ENCODE results near the gene MLC1.

Gene MLC1

GRCh38 chr22:50016988-50017700 lies 68.1 kb downstream of the MLC1 start:
- in situ Hi-C loops (cut with HindIII; ENCODE audit: low pct_unique_long_range_greater_than_20kb, low sequenced_read_pairs) = no loop called here
- DNase-seq (ENCODE audit: low read depth in 1 of 2, low spot score in 1 of 2) = no peak
- no peak for TF ChIP-seq JUND (IDR thresholded peaks at IDR 0.05; ENCODE audit: low read depth)

- no peak for TF ChIP-seq JUND (IDR thresholded peaks at IDR 0.05; ENCODE audit: low read depth)
- no peak for DNase-seq (ENCODE audit: low read depth in 1 of 2, low spot score in 1 of 2)
- in situ Hi-C loops (cut with HindIII; ENCODE audit: low pct_unique_long_range_greater_than_20kb, low sequenced_read_pairs) = no loop called here
These were observed 68.8 kb downstream of the MLC1 start for GRCh38 chr22:50016308-50016987.

- in situ Hi-C loops (cut with HindIII; ENCODE audit: low pct_unique_long_range_greater_than_20kb, low sequenced_read_pairs) = no loop called here
- no peak for DNase-seq (ENCODE audit: low read depth in 1 of 2, low spot score in 1 of 2)
- TF ChIP-seq JUND (IDR thresholded peaks at IDR 0.05; ENCODE audit: low read depth) = no peak
These were observed 69.5 kb downstream of the MLC1 start for GRCh38 chr22:50015451-50016307.

GRCh38 chr22:50014655-50015401 lies 70.4 kb downstream of the MLC1 start:
- no peak for TF ChIP-seq JUND (IDR thresholded peaks at IDR 0.05; ENCODE audit: low read depth)
- no peak for DNase-seq (ENCODE audit: low read depth in 1 of 2, low spot score in 1 of 2)
- in situ Hi-C loops (cut with HindIII; ENCODE audit: low pct_unique_long_range_greater_than_20kb, low sequenced_read_pairs) = no loop called here

- no peak for DNase-seq (ENCODE audit: low read depth in 1 of 2, low spot score in 1 of 2)
- TF ChIP-seq JUND (IDR thresholded peaks at IDR 0.05; ENCODE audit: low read depth) = no peak
- in situ Hi-C loops (cut with HindIII; ENCODE audit: low pct_unique_long_range_greater_than_20kb, low sequenced_read_pairs) = no loop called here
These were observed 71.1 kb downstream of the MLC1 start for GRCh38 chr22:50014053-50014501.

DNA sequence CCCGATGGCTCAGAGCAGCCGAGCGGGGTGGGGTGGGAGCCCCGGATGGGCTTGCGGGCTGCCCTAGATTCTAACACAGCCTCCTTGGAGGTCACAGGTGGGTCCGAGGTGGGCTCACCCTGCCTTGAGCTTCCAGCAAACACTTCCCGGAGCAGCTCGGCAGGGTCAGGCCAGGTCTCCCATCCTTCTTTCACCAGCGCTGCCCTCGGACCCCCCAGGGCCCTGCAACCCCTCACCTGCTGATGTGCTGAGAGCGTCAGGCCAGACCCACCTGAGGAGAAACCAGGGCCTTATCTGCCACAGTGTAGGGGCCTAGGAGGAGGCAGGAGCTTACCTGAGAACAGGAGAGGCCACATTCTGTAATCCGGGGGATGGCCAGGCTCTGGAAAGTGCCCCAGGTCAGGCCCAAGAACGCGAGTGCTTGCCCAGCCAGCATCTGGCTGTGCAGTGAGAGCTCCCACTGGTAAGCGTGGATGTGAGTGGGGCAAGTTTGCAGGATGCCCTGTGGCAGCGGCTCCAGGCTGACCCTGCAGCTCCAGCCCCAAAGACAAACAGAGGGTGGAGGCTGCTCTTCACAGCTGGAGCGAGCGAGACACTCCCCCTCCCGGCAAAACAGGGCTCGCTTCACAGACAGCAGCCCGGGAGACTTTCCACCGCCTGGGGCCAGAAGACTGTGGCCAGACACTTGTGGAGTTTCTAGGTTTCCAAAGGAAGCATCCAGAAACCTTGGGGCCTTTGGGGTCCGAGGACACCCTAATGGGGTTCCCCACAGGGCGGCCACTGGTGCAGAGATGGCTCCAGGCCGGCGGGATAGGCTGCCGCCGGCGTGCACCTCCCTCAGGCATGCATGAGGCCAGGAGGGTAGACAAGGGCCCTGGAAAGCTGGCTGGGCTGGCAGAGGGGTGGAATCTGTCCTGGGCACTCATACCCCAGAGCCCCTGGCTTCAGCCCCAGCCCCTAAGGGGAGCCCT lies 72.7 kb downstream of the MLC1 start, which contains the start of gene IL17REL:
IL17REL (minus strand) TSS at position 555 of the 971 bp plus-strand sequence; CDS start at position 436, 119 bp downstream.
- no peak for TF ChIP-seq JUND (IDR thresholded peaks at IDR 0.05; ENCODE audit: low read depth)
- in situ Hi-C loops (cut with HindIII; ENCODE audit: low pct_unique_long_range_greater_than_20kb, low sequenced_read_pairs) = no loop called here
- DNase-seq (ENCODE audit: low read depth in 1 of 2, low spot score in 1 of 2) = no peak

- TF ChIP-seq JUND (IDR thresholded peaks at IDR 0.05; ENCODE audit: low read depth) = no peak
- in situ Hi-C loops (cut with HindIII; ENCODE audit: low pct_unique_long_range_greater_than_20kb, low sequenced_read_pairs) = no loop called here
- no peak for DNase-seq (ENCODE audit: low read depth in 1 of 2, low spot score in 1 of 2)
These were observed 73.6 kb downstream of the MLC1 start for GRCh38 chr22:50011447-50012210.

- in situ Hi-C loops (cut with HindIII; ENCODE audit: low pct_unique_long_range_greater_than_20kb, low sequenced_read_pairs) = no loop called here
- DNase-seq (ENCODE audit: low read depth in 1 of 2, low spot score in 1 of 2) = no peak
- TF ChIP-seq JUND (IDR thresholded peaks at IDR 0.05; ENCODE audit: low read depth) = no peak
These were observed 74.4 kb downstream of the MLC1 start for GRCh38 chr22:50010676-50011446.

GRCh38 chr22:50009765-50010675 lies 75.2 kb downstream of the MLC1 start:
- DNase-seq (ENCODE audit: low read depth in 1 of 2, low spot score in 1 of 2) = no peak
- in situ Hi-C loops (cut with HindIII; ENCODE audit: low pct_unique_long_range_greater_than_20kb, low sequenced_read_pairs) = no loop called here
- no peak for TF ChIP-seq JUND (IDR thresholded peaks at IDR 0.05; ENCODE audit: low read depth)
